GM19240 (cell line): ENCODE data around the gene CDYL.
"Not testable (repeated sequence)": the region's sequence is repeated elsewhere in the genome, so short reads cannot be mapped to it uniquely, and the experiment has no call there.

ENCODE experiments used
- DNase-seq: peaks from one replicate; pipeline ENCODE4 v3.0.0; 2011; ENCODE audit warnings: low spot score; ENCODE audit not compliant: insufficient read length

Gene CDYL

DNA sequence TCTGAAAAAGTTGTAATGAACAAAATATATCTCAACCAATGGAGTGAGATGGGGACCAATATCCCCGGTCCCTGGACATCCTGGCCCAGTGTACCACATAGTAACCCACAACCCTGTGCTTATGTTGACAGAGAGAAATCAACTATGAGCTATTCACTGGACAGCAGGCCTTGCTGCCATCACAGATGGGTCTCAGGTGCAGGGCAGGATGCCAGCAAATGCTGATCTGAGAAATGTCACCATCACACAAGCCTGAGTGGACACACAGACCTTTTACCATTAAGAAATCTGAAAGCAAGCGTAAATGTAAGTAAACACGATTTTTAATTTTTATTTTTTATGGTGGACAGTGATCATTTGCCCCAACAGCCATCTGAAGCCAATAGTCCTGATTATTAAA, 218.5 kb downstream of the CDYL start:
- DNase-seq = no peak

GRCh38 chr6:4997862-4998261, 221.7 kb downstream of the CDYL start:
- DNase-seq = no peak

- no peak for DNase-seq
Observed at GRCh38 chr6:4999586-4999985, 223.4 kb downstream of the CDYL start.

- peak; percentile 80 for DNase-seq
Observed at GRCh38 chr6:5003604-5004372, 227.6 kb downstream of the CDYL start, which contains the start of gene RPP40. TSS of gene RPP40 (minus strand) at chr6:5004037. CDS start at chr6:5004002, 35 bp downstream.

- no peak for DNase-seq
Observed at GRCh38 chr6:5004373-5005037, 228.3 kb downstream of the CDYL start.

GRCh38 chr6:5005038-5005433, 228.8 kb downstream of the CDYL start:
- not testable (repeated sequence) for DNase-seq
